Activated CD4-positive, alpha-beta T cell treated with anti-CD3 and anti-CD28 coated beads for 4 hours (primary cell): ENCODE data around the gene ANKRD24.
"Not testable (repeated sequence)": the region's sequence is repeated elsewhere in the genome, so short reads cannot be mapped to it uniquely, and the experiment has no call there.

Source experiments
- DNase-seq, 2 donors: peaks; one replicate each; pipeline ENCODE4 v3.0.0-alpha.2; 2020

ANKRD24 gene

DNA sequence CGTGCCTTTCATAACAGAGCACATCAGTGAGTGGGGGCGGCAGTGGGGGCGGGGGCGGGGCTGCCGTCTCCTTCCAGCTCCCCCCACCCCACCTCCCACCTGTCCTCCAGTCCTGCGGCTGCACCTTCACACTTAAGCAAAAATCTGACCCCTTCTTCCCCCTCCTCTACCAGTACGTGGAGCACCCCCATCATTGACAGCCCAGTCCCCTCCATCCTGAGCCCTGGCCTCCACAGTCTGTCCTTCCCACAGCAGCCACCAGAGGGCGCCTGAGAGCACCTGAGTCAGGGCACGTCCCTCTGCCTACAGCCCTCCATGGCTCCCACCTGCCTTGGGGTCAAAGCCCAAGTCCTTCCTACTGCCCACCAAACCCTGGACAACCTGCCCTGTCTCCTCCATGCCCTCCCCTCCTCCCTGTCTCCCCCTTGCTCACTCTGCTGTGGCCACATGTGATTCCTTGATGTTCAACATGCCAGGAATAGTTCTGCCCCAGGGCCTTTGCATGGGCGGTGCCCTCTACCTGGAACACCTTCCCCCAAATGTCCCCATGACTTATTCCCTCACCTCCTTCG is 50.9 kb downstream of the ANKRD24 start:
- peak; percentile 43 to 69 for DNase-seq

DNA sequence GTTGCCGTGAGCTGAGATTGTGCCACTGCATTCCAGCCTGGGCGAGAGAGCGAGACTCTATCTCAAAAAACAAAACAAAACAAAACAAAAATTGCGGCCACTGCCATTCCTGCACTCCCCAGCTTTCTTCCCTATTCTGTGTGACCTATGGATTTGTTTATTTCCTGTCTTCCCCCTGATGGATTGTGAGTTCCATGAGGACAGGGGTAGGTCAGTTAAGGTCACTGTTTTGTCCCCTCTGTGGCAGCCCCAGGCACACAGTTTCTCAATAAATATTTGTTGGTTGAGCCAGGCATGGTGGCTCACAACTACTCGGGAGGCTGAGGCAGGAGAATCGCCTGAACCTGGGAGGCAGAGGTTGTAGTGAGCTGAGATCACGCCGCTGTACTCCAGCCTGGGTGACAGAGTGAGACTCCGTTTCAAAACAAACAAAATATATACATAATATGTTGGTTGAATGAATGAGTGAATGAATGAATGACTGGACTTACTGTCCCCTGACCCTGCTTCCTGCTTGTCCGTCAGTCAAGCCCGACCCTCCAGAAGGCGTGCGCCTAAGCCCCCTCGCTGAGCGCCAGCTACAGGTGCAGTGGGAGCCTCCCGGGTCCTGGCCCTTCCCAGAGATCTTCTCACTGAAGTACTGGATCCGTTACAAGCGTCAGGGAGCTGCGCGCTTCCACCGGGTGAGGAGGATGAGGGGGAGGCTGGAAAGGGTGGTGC is 51.8 kb downstream of the ANKRD24 start:
- DNase-seq: no peak

DNA sequence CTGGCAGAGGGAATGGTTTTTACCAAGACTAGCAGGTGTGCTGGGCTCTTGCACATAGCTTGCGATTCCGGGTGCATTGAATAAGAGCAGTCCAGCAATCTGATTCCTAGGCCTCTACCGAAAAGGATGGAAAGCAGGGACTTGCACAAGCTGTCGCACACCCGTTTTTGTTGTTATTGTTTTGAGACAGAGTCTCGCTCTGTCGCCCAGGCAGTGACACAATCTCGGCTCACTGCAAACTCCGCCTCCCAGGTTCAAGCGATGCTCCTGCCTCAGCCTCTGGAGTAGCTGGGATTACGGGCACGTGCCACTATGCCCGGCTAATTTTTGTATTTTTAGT is 52.3 kb downstream of the ANKRD24 start:
- DNase-seq: no peak

DNA sequence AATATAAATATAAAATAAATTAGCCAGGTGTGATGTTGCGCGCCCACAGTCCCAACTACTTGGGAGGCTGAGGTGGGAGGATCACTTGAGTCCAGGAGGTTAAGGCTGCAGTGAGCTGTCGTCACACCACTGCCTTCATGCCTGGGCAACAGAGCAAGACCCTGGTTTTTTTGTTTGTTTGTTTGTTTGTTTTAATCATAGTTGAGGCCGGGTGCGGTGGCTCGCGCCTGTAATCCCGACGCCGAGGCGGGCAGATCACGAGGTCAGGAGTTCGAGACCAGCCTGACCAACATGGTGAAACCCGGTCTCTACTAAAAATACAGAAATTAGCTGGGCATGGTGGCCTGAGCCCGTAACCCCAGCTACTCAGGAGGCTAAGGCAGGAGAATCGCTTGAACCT is 55.0 kb downstream of the ANKRD24 start:
- DNase-seq: not testable (repeated sequence)

DNA sequence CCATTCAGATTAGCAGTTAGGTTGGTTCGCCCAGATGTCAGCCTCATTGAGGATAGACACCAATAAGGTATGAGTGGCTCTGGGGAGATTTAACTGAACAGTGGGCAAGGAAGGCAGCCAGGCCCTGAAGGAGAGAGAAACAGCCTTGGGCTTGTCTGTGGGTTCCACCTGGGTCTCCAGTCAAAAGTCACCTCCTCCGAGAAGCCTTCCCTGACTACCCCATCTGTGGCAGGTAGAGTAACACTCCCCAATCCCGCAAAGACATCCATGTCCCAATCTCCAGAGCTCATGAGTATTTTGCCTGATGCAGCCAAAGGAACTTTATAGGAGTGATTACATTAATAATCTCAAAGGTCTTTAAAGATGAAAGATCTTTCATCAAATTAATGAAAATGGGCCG is 56.3 kb downstream of the ANKRD24 start:
- DNase-seq: no peak

DNA sequence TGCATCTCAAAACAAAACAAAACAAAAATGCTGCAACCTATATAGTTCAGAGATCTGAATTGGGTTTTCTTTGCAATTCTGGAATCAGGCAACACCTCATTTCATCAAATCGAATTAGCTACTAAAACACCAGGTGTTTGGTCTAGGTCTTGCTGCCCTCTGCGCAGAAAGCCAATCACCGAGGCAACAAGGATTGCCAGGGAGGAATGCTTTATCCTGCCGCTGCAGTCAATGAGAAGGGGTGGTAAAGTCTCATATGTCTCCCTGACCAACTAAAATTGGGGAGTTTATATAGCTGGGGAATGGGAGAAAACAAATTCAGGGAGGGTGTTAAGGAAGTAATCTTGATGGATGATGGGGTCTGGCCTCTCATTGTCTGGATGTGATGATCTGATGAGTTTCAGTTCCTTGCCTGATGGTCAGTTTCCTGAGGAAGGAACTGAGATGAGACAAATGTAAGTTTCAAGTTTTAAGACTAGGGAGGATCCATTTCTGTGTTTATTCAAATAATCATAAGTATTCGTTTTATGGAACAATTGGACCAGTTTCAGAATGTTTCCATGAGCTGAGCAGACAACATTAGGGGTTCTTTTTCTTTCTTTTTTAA is 59.4 kb downstream of the ANKRD24 start:
- DNase-seq: no peak

DNA sequence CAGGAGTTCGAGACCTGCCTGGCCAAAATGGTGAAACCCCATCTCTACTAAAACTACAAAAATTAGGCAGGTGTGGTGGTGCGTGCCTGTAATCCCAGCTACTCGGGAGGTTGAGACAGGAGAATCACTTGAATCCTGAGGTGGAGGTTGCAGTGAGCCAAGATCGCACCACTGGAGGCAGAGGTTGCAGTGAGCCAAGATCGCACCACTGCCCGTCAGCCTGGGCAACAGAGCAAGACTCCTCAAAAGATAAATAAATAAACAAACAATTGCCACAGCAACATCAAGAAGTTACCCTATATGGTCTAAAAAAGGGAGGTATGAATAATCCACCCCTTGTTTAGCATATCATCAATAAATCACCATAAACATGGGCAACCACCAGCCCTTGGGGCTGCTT is 63.4 kb downstream of the ANKRD24 start:
- DNase-seq: not testable (repeated sequence)

DNA sequence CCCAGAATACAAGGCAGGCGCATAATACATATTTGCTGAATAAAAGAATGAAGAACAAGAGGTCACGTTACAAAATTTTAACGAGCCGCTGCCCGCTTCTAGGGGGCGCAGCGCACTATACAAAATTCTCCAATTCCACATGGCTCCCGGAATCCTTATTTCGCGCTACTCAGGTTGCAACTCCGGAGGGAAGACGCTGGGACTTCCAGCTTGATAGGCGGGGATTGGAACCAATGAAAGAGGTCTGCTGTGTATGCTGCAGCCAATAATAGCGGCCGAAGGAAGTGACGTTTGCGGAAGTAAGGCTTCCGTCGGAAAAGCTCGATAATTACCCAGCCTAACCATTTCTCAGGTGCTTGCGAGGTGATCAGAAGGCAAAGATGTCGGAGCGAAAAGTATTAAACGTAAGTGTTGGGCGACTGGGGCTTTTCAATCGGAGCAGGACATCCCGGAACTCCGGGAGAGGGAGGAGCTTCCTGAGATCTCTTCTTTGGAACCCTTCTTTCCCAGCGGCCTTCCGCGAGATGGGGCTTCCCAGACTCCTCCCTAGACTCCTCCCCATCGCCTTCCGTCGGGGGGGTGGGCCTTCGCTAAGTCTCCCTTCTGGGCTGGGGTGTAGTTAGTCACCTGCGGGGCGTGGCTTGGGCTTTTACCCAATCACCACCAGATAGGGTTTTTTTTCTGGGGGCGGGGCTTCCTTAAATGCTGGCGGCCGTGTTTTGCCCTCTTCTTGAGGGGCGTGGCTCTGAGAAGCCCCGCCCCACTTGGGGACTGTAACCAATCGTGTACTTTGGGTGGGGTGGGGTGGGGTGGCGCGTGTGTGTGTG is 64.5 kb downstream of the ANKRD24 start, which contains the start of gene YJU2:
Gene YJU2, plus strand, starts transcription at position 314 of the 827 bp plus-strand sequence. Its CDS starts 67 bp downstream, at position 381.
- peak; percentile 99 to 100 for DNase-seq

DNA sequence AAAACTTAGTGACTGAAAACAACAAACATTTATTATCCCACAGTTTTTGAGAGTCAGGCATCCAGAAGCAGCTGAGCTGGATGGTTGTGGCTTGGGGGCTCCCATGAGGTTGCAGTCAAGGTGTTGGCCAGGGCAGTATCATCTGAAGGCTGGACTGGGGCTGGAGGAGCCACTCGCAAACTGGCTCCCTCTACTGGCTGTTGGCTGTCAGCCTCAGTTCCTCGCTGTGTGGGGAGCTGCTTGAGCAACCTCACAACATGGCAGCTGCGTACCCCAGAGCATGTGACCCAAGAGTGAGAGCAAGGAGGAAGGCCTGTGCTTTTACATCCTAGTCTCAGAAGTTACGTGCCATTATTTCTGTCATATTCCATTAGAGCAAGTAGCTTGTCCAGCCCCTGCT is 74.1 kb downstream of the ANKRD24 start:
- no peak for DNase-seq

DNA sequence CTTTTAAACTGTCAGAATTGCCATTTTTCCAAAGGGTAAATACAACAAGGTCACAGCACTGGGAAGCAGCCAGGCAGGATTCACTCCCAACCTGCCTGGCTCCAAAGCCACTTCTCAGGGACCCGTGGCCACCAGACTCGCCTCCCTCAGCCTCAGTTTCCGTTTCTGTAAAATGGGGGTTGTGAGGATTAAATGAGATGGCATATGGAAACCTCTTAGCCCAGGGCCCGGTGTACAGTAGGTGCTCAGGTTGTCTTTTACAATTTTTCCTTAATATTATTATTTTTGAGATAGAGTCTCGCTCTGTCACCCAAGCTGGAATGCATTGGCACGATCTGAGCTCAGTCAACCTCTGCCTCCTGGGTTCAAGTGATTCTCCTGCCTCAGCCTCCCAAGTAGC is 74.5 kb downstream of the ANKRD24 start:
- DNase-seq: no peak

DNA sequence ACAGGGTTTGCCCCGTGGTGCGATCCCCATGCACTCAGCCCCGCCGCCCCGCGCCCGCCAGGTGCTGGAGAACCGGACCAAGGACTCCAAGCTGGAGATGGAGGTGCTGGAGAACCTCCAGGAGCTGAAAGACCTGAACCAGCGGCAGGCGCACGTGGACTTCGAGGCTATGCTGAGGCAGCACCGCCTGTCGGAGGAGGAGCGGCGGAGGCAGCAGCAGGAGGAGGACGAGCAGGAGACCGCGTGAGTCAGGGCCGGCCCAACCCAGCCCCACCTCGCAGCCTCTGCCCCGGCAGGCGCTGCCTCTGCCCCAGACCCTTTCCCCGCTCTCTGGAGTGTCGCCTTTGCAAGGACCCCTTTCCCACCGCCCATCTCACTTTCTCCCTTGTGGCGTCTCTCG is 75.7 kb downstream of the ANKRD24 start:
- no peak for DNase-seq

DNA sequence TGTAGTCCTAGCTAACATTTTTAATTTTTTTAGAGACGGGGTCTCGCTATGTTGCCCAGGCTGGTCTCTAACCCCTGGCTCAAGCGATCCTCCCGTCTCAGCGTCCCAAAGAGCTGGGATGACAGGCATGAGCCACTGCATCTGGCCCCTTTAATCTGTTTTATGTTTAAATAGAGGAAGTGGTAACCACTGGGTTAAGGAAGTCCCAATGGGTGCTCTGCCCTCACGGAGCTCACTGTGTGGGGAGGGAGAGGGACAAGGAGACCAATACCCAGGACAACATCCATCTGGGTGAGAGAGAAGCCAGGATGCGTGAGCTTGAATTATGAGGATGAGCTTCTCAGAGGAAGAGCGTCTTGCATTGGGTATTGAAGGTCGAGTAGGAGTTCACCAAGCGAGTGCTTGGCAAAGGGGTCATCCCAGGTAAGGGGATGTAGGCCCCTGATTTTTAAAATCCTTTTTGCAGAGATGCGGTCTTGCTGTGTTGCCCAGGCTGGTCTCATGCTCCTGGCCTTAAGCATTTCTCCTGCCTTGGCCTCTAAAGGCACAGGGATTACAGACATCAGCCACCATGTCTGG is 78.2 kb downstream of the ANKRD24 start:
- no peak for DNase-seq

DNA sequence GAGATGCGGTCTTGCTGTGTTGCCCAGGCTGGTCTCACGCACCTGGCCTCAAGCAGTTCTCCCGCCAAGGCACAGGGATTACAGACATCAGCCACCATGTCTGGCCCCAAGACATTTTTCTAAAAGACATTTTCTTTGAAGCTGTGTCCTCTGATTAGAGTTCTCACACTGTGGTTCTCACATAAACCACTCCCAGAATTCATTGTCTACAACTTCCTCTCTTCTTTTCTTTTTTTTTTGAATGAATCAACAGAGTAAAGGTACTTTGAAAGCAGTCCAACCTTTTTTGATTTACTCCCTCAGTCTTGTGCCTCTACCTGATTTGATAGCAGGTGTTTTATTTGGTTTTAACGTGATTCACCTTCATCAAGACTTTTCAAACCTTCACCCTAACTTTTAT is 82.3 kb downstream of the ANKRD24 start:
- no peak for DNase-seq

DNA sequence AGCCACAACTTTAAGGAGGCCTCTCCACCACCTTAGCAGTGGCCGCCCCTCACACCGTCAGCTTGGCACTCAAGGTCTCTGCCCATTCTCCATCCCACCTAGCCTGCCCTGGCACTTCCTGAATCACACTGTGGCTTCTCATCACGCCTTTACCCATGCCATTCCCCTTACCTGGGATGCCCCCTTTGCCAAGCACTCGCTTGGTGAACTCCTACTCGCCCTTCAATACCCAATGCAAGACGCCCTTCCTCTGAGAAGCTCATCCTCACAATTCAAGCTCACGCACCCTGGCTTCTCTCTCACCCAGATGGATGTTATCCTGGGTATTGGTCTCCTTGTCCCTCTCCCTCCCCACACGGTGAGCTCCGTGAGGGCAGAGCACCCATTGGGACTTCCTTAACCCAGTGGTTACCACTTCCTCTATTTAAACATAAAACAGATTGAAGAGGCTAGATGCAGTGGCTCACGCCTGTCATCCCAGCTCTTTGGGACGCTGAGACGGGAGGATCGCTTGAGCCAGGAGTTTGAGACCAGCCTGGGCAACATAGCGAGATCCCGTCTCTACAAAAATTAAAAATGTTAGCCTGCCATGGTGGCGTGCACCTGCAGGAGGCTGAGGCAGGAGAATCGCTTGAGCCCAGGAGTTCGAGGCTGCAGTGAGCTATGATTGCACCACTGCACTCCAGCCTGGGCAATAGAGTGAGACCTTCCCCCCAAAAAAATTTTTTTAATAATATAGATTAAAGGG is 83.9 kb downstream of the ANKRD24 start:
- DNase-seq: no peak

DNA sequence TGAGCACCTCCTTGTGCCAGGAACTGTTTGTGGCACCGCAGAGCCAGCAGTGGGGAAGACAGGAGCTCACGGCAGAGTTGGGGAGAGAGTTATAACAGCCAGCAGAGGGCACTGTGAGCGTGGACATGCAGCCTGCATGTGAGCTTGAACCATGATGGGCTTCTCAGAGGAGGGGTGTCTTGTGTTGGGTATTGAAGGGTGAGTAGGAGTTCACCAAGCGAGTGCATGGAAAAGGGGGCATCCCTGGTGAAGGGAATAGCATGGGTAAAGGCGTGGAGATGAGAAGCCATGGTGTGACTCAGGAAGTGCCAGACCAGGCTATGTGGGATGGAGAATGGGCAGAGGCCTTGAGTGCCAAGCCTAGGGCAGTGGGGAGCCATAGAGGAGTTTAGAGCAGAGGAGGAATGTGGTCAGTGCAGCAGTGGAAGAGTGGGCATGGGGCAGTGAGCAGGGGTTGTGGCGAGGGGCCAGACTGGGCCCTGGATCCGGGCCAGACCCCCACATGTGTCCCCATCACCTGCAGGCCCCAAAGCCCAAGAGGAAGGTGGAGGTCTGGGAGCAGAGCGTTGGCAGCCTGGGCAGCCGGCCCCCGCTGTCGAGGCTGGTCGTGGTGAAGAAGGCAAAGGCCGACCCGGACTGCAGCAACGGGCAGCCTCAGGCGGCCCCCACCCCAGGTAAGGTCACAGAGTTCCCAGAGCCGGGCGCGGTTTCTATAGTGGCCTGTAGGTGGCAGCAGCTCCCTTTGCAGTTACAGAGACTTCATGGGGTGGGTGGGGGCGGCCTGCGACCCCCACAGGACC is 84.8 kb downstream of the ANKRD24 start:
- peak; percentile 49 to 66 for DNase-seq

DNA sequence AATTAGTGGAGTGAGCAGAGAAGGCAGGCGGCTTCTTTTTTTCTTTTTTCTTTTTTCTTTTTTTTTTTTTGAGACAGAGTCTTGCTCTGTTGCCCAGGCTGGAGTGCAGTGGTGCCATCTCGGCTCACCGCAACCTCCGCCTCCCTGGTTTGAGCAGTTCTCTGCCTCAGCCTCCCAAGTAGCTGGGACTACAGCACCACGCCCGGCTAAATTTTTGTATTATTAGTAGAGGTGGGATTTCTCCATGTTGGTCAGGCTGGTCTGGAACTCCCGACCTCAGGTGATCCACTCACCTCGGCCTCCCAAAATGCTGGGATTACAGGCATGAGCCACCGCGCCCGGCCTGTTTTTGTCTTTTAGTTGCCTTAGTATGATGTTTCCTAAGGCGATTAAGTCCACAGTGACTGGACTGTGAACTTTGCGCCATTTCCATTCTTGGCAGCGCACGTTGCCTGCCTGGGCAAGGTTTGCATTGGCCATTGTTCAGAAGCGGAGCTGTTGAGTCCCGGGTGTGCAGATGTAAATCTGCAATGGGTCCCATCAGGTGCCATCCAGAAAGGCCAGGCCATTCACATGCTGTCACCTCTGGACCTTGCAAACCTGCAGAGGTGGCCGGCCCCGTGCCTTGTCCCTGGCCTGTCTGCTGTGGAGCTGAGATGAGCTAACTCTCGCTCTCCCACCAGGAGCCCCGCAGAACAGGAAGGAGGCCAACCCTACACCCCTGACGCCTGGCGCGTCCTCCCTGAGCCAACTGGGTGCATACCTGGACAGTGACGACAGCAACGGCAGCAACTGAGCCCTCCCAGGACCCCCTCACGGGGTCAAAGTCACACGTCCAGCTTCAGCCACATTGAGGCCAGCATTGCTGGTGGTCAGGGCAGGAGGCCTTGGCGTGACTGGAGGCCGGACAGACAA is 85.7 kb downstream of the ANKRD24 start:
- no peak for DNase-seq

DNA sequence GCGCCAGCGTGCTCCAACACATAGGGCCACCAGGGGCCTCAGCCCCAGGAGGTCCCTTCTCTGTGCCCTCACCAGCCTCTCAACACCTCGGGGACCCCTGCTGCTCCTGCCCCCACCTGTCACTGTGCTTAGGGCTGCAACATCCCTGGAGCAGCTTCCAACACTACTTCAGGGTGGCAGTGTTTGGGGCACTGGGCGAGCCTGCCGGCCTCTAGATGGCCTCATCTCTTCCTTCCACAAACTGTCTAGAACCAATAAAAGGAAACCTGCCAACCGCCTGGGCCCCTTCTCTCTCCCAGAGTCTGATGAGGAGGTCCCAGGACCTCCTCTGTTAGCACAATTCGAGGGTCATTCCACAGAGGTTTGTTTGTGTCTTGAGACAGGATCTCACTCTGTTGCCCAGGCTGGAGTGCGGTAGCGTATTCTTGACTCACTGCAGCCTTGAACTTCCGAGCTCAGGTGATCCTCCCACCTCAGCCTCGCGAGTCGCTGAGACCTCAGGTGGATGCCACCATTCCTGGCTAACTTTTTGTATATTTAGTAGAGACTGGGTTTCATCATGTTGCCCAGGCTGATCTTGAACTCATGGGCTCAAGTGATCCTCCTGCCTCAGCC is 86.4 kb downstream of the ANKRD24 start:
- no peak for DNase-seq

DNA sequence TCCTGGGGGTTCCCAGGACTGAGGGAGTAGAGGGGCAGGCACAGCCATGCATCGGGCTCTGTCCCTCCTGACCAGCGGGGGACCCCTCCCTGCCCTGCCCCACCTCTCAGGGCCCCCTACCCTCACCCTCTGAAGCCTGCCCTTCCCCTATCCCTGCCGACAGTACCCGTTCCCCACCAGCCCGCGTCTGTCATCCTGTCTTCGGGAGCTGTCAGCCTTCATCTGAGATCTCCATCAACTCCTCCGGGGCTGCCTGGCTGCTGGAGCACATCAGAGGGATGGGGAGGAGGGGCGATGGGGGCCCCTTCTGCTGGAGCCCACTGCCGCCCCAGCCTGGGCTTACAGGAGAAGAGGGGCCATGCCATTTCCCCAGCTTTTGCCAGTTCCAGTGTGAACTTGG is 90.4 kb downstream of the ANKRD24 start:
- no peak for DNase-seq

DNA sequence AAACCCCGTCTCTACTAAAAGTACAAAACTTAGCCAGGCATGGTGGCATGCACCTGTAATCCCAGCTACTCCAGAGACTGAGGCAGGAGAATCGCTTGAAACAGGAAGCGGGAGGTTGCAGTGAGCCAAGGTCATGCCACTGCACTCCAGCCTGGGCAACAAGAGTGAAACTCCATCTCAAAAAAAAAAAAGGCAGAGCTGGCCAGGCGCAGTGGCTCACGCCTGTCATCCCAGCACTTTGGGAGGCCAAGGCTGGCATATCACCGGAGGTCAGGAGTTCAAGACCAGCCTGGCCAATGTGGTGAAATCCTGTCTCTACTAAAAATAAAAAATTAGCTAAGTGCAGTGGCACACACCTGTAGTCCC is 91.8 kb downstream of the ANKRD24 start:
- not testable (repeated sequence) for DNase-seq
